H9 (cell line): Measurements from ENCODE around the gene PRKAG1. TPM values are rescaled to one million over a fixed set of nuclear protein-coding genes. Genes with fewer than 3 reads are reported as not detected.

Source experiments
- DNase-seq: peaks from one replicate; pipeline ENCODE4 v3.0.0-alpha.2; 2017
- H2AFZ ChIP-seq: one replicate; pipeline ENCODE4 v1.6.1; 2013; ENCODE audit warnings: mild to moderate bottlenecking, low read length, control low read depth, moderate library complexity
- H2AK5ac ChIP-seq: 2 replicates; pipeline ENCODE4 v1.6.1; 2013; ENCODE audit warnings: low read length, control low read depth, mixed read lengths; ENCODE audit not compliant: insufficient read length
- H2BK120ac ChIP-seq: one replicate; pipeline ENCODE4 v1.6.1; 2013; ENCODE audit warnings: low read depth, mild to moderate bottlenecking, low read length, control low read depth, inconsistent platforms; ENCODE audit not compliant: poor library complexity, severe bottlenecking
- H2BK12ac ChIP-seq: 2 replicates; pipeline ENCODE4 v1.6.1; 2013; ENCODE audit warnings: low read length, control low read depth, mixed read lengths, low read depth; ENCODE audit not compliant: insufficient read length
- H2BK15ac ChIP-seq: 2 replicates; pipeline ENCODE4 v1.6.1; 2013; ENCODE audit warnings: low read depth, low read length, control low read depth
- H2BK20ac ChIP-seq: one replicate; pipeline ENCODE4 v1.6.1; 2013; ENCODE audit warnings: low read depth, mild to moderate bottlenecking, low read length, control low read depth, inconsistent platforms; ENCODE audit not compliant: poor library complexity, severe bottlenecking
- H2BK5ac ChIP-seq: 2 replicates; pipeline ENCODE4 v1.6.1; 2013; ENCODE audit warnings: low read length, control low read depth, mixed read lengths; ENCODE audit not compliant: insufficient read length
- H3K14ac ChIP-seq: 2 replicates; pipeline ENCODE4 v1.6.1; 2013; ENCODE audit warnings: low read length, control low read depth; ENCODE audit not compliant: insufficient read depth
- H3K18ac ChIP-seq: 2 replicates; pipeline ENCODE4 v1.6.1; 2013; ENCODE audit warnings: low read depth, mild to moderate bottlenecking, mixed read lengths, low read length, control low read depth; ENCODE audit not compliant: insufficient read length
- H3K23ac ChIP-seq: 2 replicates; pipeline ENCODE4 v1.6.1; 2013; ENCODE audit warnings: low read length, control low read depth, mixed read lengths, low read depth; ENCODE audit not compliant: insufficient read length
- H3K23me2 ChIP-seq: 2 replicates; pipeline ENCODE4 v1.6.1; 2013; ENCODE audit warnings: low read depth, mild to moderate bottlenecking, mixed read lengths, low read length, control low read depth; ENCODE audit not compliant: insufficient read length, poor library complexity, severe bottlenecking
- H3K27ac ChIP-seq: 2 replicates; pipeline ENCODE4 v1.5.1; 2013; ENCODE audit warnings: low read length, control low read depth, mixed read lengths, low read depth; ENCODE audit not compliant: insufficient read length
- H3K27me3 ChIP-seq: 2 replicates; pipeline ENCODE4 v1.6.1; 2013; ENCODE audit warnings: low read length, control low read depth, inconsistent platforms; ENCODE audit not compliant: insufficient read depth
- H3K4ac ChIP-seq: 2 replicates; pipeline ENCODE4 v1.6.1; 2013; ENCODE audit warnings: low read depth, mild to moderate bottlenecking, control low read depth, inconsistent platforms, low read length, moderate library complexity
- H3K4me1 ChIP-seq: 2 replicates; pipeline ENCODE4 v1.6.1; 2013; ENCODE audit warnings: low read length, control low read depth, inconsistent platforms; ENCODE audit not compliant: insufficient read depth
- H3K4me2 ChIP-seq: 2 replicates; pipeline ENCODE4 v1.6.1; 2013; ENCODE audit warnings: low read length, control low read depth, mixed read lengths; ENCODE audit not compliant: insufficient read length, insufficient read depth
- H3K56ac ChIP-seq: 2 replicates; pipeline ENCODE4 v1.6.1; 2013; ENCODE audit warnings: low read depth, mild to moderate bottlenecking, mixed read lengths, low read length, control low read depth; ENCODE audit not compliant: insufficient read length
- H3K79me1 ChIP-seq: 2 replicates; pipeline ENCODE4 v1.6.1; 2013; ENCODE audit warnings: low read depth, mild to moderate bottlenecking, moderate library complexity, low read length, control low read depth, inconsistent platforms; ENCODE audit not compliant: insufficient read depth, poor library complexity, severe bottlenecking
- H3K79me2 ChIP-seq: 2 replicates; pipeline ENCODE4 v1.6.1; 2013; ENCODE audit warnings: low read length, control low read depth, inconsistent platforms; ENCODE audit not compliant: insufficient read depth
- H3K9ac ChIP-seq: 2 replicates; pipeline ENCODE4 v1.6.1; 2013; ENCODE audit warnings: low read length, control low read depth, mixed read lengths; ENCODE audit not compliant: insufficient read length; ENCODE audit errors: extremely low read depth
- H3K9me3 ChIP-seq: one replicate; pipeline ENCODE4 v1.6.1; 2013; ENCODE audit warnings: low read depth, low read length, inconsistent platforms; ENCODE audit not compliant: control insufficient read depth
- H3T11ph ChIP-seq: one replicate; pipeline ENCODE4 v1.6.1; 2013; ENCODE audit warnings: mild to moderate bottlenecking, low read length, control low read depth, inconsistent platforms
- H4K20me1 ChIP-seq: one replicate; pipeline ENCODE4 v1.6.1; 2013; ENCODE audit not compliant: control insufficient read depth, insufficient read length, insufficient read depth
- H4K5ac ChIP-seq: 2 replicates; pipeline ENCODE4 v1.6.1; 2013; ENCODE audit warnings: low read depth, mild to moderate bottlenecking, mixed read lengths, low read length, control low read depth; ENCODE audit not compliant: insufficient read length
- H4K8ac ChIP-seq: replicated peaks from 2 replicates; pipeline ENCODE4 v1.6.1; 2013; ENCODE audit warnings: low read length, control low read depth, mixed read lengths, low read depth; ENCODE audit not compliant: insufficient read length
- H4K91ac ChIP-seq: 2 replicates; pipeline ENCODE4 v1.6.1; 2013; ENCODE audit warnings: low read depth, mild to moderate bottlenecking, moderate library complexity, mixed read lengths, low read length, control low read depth; ENCODE audit not compliant: insufficient read length
- H3K27ac Mint-ChIP-seq, 3 experiments: 2 replicates in 2 of 3; 3 replicates in 1 of 3; pipeline ENCODE4 v1.8.0; 2020 to 2021; ENCODE audit warnings: mixed read lengths in 3 of 3, mild to moderate bottlenecking in 1 of 3, moderate library complexity in 1 of 3
- H3K27me3 Mint-ChIP-seq: 2 replicates; pipeline ENCODE4 v1.8.0; 2021; ENCODE audit warnings: low read depth, mild to moderate bottlenecking, moderate library complexity, mixed read lengths
- H3K36me3 Mint-ChIP-seq, 3 experiments: 2 replicates in 2 of 3; 3 replicates in 1 of 3; pipeline ENCODE4 v1.8.0; 2020 to 2021; ENCODE audit warnings: low read depth in 3 of 3, mixed read lengths in 3 of 3; ENCODE audit not compliant: insufficient read depth in 1 of 3
- H3K4me1 Mint-ChIP-seq, 2 experiments: 2 replicates each; pipeline ENCODE4 v1.8.0; 2020; ENCODE audit warnings: mixed read lengths in 2 of 2
- H3K4me3 Mint-ChIP-seq, 2 experiments: 2 replicates in 1 of 2; 3 replicates in 1 of 2; pipeline ENCODE4 v1.8.0; 2020 to 2021; ENCODE audit warnings: mild to moderate bottlenecking in 2 of 2, mixed read lengths in 2 of 2, moderate library complexity in 1 of 2
- H3K9me3 Mint-ChIP-seq, 2 experiments: 2 replicates in 1 of 2; 3 replicates in 1 of 2; pipeline ENCODE4 v1.8.0; 2020; ENCODE audit warnings: mild to moderate bottlenecking in 2 of 2, mixed read lengths in 2 of 2, moderate library complexity in 1 of 2
- CTCF ChIP-seq: fragments of 200-600 bp; sonication (generic); conservative IDR thresholded peaks from 3 replicates; pipeline ENCODE4 v1.8.0; 2021; ENCODE audit warnings: antibody characterized with exemption, mild to moderate bottlenecking
- WGBS: extraction: QIAGEN DNeasy Blood & Tissue Kit; methylation state at CpG from one replicate; pipeline ENCODE4 v1.1.7; 2013; ENCODE audit warnings: missing lambda C conversion rate, low lambda C conversion rate, mixed read lengths; ENCODE audit not compliant: insufficient read length; ENCODE audit errors: extremely low coverage; 5-methylcytosine and 5-hydroxymethylcytosine counted together
- total RNA-seq: library from RNA; stranded (reverse); gene quantifications from 2 replicates; pipeline ENCODE4 v1.2.1, GENCODE V29; 2021

PRKAG1 gene
- total RNA-seq, 1 experiment from 2014 or later, result 34.8 TPM

DNA sequence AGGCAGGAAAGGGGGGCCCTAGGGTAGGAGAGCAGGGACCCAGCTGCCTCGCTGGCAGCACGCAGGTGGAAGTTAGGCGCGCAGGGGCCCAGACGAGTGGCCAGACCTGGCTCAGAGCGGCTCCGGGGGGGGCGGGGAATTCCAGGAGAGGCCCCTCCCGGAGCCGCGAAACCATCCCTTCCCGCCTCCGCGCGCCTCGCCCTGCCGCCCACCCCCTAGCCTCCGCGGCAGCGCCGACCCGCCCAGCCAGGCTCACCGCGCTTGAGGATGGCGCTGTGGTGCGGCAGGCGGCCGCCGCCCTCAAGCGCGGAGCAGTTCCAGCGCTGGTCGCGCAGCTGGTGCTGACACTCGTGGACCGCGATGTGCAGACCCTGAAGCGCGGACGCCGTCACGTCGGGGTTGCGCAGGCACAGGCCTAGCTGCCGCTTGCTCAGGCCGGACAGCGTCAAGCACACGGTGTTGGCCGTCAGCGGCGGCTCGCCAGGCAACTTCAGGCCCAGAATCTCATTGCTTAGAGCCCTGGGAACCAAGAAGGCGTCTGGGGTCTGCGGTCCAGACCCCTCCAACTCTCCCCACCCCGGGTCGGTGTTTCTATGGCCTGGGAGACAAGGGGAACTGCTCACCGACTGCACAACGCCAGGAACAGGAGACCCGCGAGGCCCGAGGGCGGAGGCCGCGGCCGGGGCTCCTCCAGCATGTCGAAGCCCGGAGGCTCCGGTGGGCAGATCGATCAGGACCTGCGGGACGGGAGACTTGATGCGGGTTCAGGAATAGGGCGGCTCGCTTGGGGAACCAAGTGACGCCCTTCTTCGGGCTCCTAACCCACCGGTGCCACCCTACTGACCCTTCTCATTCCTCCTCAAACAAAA lies 48.5 kb downstream of the PRKAG1 start:
- Histone ChIP-seq H3T11ph (no peak overlapping the region), H3K79me2 (no peaks in the 10 kb centered on the region), H3K4me2 (peak overlapping the region; percentile 67), H2BK120ac (no peak overlapping the region), H2BK20ac (no peak overlapping the region), H3K23ac (no peak overlapping the region), H3K9me3 (no peaks in the 10 kb centered on the region), H3K18ac (no peak overlapping the region), H3K23me2 (peaks cover 9% of the 10 kb centered on the region), H2BK15ac (no peak overlapping the region), H2BK12ac (no peak overlapping the region), H3K4ac (no peak overlapping the region), H3K27me3 (peaks cover 70% of the 10 kb centered on the region), H3K14ac (no peak overlapping the region; the same call in 1 of the 2 replicates), H4K20me1 (no peaks in the 10 kb centered on the region), H3K27ac (no peak overlapping the region), H3K4me1 (peaks cover 7% of the 10 kb centered on the region), H4K5ac (no peak overlapping the region), H2BK5ac (no peak overlapping the region), H3K56ac (no peak overlapping the region), H3K9ac (no peak overlapping the region), H3K79me1 (no peaks in the 10 kb centered on the region), H4K8ac (no peak overlapping the region), H2AK5ac (no peak overlapping the region), H2AFZ (no peak overlapping the region), H4K91ac (no peak overlapping the region)
- Mint-ChIP-seq H3K36me3 (no peaks in the 10 kb centered on the region; a peak in 1 of 7 replicates), H3K4me1 (peaks cover 53 to 61% of the 10 kb centered on the region in 2 experiments), H3K9me3 (peaks cover 0 to 2% of the 10 kb centered on the region in 2 experiments; a peak in 3 of 5 replicates), H3K27me3 (peaks cover 83% of the 10 kb centered on the region), H3K27ac (no peak overlapping the region), H3K4me3 (peak overlapping the region; percentile 58 to 86)
- WGBS, result no CpG with 5 or more reads among the region's 77 CpGs
- peak; percentile 23; the same call in 1 of the 3 replicates for TF ChIP-seq CTCF
- peak; percentile 50 for DNase-seq
